Ramos (cell line): ENCODE data around the gene DUSP3.

Experiments
- in situ Hi-C: fragments of 300-500 bp; cut with MboI; formaldehyde crosslinking; loops from one replicate; pipeline ENCODE4 v1.14.3; 2022; ENCODE audit warnings: low sequenced_read_pairs; ENCODE audit not compliant: unreplicated experiment

Gene DUSP3

DNA sequence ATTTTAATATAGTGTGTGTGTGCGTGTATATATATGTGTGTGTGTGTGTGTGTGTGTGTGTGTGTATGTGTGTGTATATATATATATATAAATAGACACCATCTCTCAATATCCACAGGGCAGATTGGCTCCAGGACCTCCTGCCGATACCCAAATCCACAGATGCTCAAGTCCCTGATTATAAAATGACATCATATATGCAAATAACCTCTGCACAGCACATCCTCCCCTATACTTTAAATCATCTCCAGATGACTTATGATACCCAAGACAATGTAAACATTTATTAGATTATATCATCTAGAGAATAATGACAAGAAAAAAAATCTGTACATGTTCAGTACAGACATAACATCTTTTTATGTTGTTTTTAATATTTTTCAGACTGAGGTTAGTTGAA, 7.8 kb downstream of the DUSP3 start:
- in situ Hi-C loops = no loop called here

- in situ Hi-C loops = no loop called here
Observed at GRCh38 chr17:43769859-43770258, 8.9 kb downstream of the DUSP3 start.

DNA sequence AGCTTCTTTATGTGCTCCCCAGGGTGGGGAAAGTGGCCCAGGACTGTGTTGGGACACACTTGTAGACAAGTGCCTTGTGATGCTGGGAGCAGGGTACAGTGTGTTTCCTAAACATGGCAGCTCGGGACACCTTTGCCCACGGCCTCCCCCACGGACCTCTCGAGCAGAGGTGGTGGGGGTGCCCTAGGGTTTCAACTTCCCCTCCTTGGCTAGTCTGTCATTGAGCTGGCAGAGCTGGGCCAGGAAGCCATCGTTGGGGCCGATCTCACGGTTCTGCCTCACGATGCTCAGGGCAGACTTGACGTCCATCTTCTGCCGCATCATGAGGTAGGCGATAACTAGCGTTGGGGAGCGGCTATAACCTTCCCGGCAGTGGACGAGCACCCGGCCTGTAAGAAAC, 9.4 kb downstream of the DUSP3 start:
- in situ Hi-C loops = no loop called here

DNA sequence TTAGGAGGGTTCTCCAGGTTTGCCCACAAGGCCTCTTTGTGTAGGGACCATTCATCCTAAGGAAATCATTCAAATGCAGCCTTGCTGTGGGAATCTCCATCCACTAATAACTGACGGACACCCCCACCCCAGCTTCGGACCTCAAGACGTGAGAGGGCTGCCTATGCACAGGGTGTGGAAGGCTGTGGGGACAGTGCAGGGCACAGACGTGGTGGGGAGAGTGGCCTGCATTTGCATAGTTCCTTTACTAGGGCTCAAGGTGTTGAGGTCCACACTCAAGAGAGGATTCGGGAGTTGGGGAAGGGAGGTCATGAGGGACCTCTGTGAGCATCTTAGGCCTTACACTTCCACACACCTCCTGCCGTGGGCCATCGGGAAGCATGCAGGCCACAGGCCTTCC, 9.8 kb downstream of the DUSP3 start:
- in situ Hi-C loops = no loop called here

- in situ Hi-C loops = no loop called here
Observed at GRCh38 chr17:43768382-43768781, 10.4 kb downstream of the DUSP3 start.

GRCh38 chr17:43767713-43768059, 11.1 kb downstream of the DUSP3 start:
- in situ Hi-C loops = no loop called here

GRCh38 chr17:43767053-43767712, 11.6 kb downstream of the DUSP3 start:
- in situ Hi-C loops = no loop called here

DNA sequence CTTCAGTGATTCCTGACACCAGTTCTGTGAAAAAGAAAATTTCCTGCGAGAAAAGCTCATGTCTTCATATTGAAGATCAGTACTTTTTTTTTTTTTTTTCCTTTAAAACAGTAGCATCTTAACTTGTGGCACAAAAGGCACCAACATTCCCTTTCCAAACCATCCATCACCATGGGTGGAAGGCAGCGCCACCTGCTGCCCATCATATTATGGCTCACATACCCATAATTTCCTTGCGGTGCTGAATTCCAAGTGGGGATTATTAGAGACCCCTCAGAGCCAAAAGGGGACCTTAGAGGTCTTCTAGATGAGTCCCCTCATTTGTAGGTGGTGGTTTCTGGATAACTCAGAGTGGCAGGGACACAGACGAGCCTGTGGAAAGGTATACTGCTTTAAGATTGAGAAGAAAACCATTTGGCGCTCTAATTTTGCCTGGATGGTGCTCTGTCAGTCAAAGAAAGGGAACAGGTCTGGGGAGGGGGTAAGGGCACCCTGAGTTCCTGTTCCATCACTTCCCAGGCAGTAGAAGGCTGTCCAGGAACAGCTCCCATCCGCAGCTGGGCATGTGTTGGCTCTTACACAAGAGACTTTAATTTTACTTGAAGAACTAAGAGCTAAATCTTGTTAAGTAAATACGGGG, 12.2 kb downstream of the DUSP3 start:
- in situ Hi-C loops = no loop called here

DNA sequence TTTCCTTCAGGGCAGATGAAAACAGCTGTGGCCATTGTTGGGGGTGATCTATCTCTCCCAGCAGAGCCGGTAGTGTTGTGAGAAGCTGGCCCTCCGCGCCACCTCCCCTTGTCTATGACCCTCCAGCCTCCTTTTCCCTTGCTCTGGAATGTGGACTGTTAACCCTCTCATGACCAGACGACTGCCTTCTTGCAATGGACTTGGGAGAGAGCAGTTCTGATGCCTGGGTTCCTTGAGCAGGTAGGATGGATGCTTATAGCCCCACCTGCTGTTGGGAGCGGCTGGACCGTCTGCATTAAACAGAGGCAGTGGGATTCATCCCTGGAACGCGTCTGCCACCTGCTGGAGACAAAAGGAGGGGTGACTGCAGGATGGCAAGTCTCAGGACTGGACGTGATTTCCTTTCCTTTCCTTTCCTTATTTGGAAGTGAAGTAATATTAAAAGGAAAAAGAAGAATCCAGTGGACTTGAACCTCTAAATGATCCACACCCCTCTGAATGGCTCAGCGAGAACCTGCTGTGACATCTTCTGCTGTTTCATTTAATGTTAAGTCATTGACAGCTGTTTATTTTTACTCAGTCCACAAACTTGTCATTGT, 18.4 kb downstream of the DUSP3 start:
- in situ Hi-C loops = loop anchor here (5.0 kb wide), 1 partner anchor 188 kb away; no protein-coding TSS in a partner anchor

DNA sequence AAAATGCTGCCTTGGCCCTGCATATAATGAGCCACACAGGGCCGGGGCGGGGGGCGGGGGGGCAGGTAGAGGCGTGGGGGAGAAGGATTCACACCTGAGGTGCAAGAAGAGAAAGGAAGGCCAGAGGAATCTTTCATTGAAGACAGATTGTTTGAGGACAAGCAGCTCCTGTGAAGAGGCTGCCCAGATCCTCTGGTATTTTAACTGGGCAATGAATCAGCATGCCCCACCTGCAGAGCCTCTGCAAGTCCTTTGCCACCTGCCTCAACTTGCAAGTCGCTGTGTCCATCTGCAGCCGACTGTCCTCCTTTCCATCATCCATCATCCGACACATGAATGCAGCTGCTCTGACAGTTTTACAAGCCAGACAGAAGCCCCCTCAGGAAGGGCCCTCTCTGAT, 18.9 kb downstream of the DUSP3 start:
- in situ Hi-C loops = loop anchor here (5.0 kb wide), 1 partner anchor 188 kb away; no protein-coding TSS in a partner anchor

GRCh38 chr17:43758497-43759174, 20.1 kb downstream of the DUSP3 start, which contains the start of gene SOST:
SOST (minus strand) TSS chr17:43758791; CDS start chr17:43758741, 50 bp downstream.
- in situ Hi-C loops = no loop called here

DNA sequence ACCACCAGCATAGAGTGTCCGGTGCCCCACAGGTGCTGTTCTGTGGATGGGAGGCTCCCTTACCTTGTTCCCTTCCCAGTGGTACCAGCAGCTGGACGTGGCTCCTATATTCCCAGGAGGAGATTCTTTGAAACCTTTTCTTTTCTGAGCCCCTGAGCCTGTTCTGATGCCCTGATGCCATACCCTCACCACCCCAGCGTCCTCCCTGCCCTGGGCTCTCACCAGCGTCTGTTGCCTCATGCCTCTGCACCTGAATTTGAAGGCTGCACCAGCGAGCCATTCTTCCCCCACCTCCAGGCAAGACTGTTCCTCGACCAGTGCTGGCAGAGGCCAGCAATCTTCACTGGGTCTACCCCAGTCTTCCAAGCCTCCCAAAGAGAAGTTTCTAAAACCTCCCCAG, 20.7 kb downstream of the DUSP3 start:
- in situ Hi-C loops = no loop called here

DNA sequence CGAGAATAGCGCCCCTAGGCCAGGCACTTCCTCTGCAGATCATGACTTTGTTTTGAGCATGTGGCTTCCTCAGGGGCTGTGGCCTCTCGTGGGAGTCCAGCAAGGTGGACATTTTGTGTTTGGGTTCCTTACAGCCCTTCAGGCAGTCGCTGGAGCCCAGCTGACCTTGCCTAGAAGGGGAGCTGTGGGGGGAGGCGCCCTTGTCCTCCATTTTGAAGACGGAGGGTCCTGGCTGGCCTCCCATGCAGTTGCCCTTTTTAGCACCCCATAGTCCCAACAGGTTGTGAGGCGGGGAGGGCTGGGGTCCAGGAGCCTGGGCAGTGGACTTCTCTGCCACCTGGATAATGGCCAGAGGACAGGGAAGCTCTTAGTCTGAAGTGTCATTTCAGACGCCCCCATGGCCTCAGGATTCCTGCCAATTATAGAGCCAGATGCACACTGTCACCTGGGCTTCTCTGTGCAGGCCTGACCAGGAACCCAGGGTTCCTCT, 21.6 kb downstream of the DUSP3 start:
- in situ Hi-C loops = no loop called here

GRCh38 chr17:43756201-43756600, 22.6 kb downstream of the DUSP3 start:
- in situ Hi-C loops = no loop called here

GRCh38 chr17:43755389-43755875, 23.3 kb downstream of the DUSP3 start:
- in situ Hi-C loops = no loop called here

DNA sequence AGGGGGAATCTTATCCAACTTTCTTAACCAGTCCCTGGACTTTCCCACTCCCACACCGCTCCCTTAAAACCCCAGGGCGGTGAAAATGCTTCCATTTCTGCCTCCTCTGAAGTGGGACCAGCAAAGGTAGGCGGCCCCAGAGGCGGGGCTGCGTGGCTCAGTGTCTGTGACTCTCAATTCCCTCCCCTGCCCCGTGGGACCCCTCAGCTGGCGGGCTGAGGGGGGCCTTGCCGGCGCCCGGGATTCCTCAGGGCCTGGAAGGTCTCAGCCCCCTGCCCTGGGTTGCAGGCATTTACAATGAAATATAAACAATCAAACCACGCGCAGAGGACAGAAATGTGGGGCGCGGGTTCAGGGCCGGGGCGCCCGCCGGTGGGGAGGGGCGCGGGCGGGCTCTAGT, 23.8 kb downstream of the DUSP3 start:
- in situ Hi-C loops = loop anchor here (5.0 kb wide), 1 partner anchor 58 kb away; no protein-coding TSS in a partner anchor

DNA sequence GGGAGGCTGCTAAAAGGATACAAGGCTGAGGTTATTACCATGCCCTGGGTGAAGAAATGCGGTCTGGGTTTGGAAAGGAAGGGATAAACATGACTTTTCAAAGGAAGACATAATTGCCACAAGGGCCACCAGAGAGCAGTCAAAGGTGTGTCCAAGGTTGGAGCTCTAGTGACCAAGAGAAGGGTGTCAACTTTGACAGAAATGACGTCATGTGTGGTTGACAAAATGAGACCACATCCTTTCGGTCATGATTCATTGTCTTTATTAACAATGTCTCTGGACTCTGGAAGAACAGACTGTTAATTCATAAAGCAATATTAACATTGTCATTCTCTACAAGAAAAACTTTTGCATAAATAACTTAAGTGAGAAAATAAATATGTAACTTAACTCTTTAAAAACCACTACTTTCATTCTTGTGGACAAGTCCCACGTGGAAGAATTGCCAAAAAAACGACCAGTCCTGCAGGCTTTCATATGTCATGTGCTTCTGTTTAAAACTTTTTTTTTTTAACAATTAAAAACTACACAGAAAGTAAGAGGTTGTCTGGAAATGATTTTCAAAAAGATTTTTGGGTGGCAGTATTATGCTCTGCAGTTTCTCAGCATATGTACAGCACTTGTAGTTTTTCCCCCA, 25.2 kb downstream of the DUSP3 start:
- in situ Hi-C loops = loop anchor here (5.0 kb wide), 1 partner anchor 56 kb away; no protein-coding TSS in a partner anchor

- in situ Hi-C loops = loop anchor here (5.0 kb wide), 1 partner anchor 53 kb away; no protein-coding TSS in a partner anchor
Observed at GRCh38 chr17:43750153-43750552, 28.6 kb downstream of the DUSP3 start.

- in situ Hi-C loops = no loop called here
Observed at GRCh38 chr17:43745541-43745940, 33.2 kb downstream of the DUSP3 start.

- in situ Hi-C loops = no loop called here
Observed at GRCh38 chr17:43741636-43742035, 37.1 kb downstream of the DUSP3 start.
